ENCODE results near the gene NIPSNAP3A. TPM values are rescaled to one million over a fixed set of nuclear protein-coding genes. Genes with fewer than 3 reads are reported as not detected.

NIPSNAP3A gene
- total RNA-seq, 1 experiment from 2014 or later = 6.9 TPM

DNA sequence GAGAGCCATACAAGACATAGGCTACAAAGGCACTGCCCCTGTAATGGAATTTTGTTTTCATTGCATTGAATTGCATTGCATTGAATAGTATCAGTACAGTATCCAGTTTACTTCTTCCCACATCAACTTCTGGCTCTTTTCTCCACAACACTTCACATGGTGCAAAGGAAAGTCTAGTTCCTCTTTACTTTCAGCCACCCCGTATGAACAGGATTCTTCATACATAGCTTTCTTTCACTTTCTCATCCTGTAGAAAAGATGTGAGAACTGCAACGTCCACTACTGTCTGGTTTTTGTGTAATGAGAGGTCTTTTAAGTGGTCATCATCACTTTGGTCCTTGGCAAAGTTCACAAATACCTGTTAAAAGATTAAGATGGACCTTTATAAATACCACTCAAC is 36.6 kb downstream of the NIPSNAP3A start:
- Histone ChIP-seq H4K20me1 (ENCODE audit: insufficient read depth) (no peaks in the 10 kb centered on the region), H3K9me2 (ENCODE audit: insufficient read depth) (no peaks in the 10 kb centered on the region), H2AFZ (ENCODE audit: low read depth, low read length, poor library complexity, severe bottlenecking) (no peak overlapping the region), H3K27ac (ENCODE audit: low read depth, low read length) (no peak overlapping the region), H3K36me3 (ENCODE audit: control insufficient read depth in 1 of 2, insufficient read depth in 2 of 2, low read length in 2 of 2) (no peaks in the 10 kb centered on the region), H3K4me1 (ENCODE audit: control insufficient read depth in 1 of 2, insufficient read depth in 2 of 2, low read length in 2 of 2) (no peaks in the 10 kb centered on the region), H3K4me3 (replicated peaks in 1 of 2; ENCODE audit: low read depth in 1 of 2, low read length in 2 of 2) (no peak overlapping the region), H3K4me2 (ENCODE audit: low read length) (no peak overlapping the region), H3K27me3 (ENCODE audit: insufficient read depth, low read length) (no peaks in the 10 kb centered on the region), H3K9ac (ENCODE audit: low read length) (no peak overlapping the region), H3K9me3 (ENCODE audit: control insufficient read depth in 1 of 2, insufficient read depth in 1 of 2, low read depth in 1 of 2, low read length in 2 of 2) (no peaks in the 10 kb centered on the region), H3K79me2 (ENCODE audit: insufficient read depth, low read length) (no peaks in the 10 kb centered on the region)
- no TSS peak for BruUV-seq (replicated peaks)
- intact Hi-C loops (cut with micrococcal nuclease) = loop anchor here (10.0 kb wide), 1 partner anchor 751 kb away; no protein-coding TSS in a partner anchor
- ChIA-PET RAD21 (ENCODE audit: low non-redundant PET in 1 of 2, low total read pairs in 2 of 2, uncharacterized antibody in 2 of 2, unreplicated experiment in 2 of 2) (no interaction called here), POLR2A (no interaction called here), CTCF (no interaction called here)
- TF ChIP-seq, protein P1, sequence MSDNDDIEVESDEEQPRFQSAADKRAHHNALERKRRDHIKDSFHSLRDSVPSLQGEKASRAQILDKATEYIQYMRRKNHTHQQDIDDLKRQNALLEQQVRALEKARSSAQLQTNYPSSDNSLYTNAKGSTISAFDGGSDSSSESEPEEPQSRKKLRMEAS (IDR thresholded peaks at IDR 0.05) = no peak
- TF ChIP-seq CEBPB (IDR thresholded peaks at IDR 0.05; ENCODE audit: low read depth) (no peak), SIN3A (IDR thresholded peaks at IDR 0.05; ENCODE audit: low read depth) (no peak), EZH2phosphoT487 (IDR thresholded peaks at IDR 0.05; ENCODE audit: borderline replicate concordance) (no peak), JUND (IDR thresholded peaks at IDR 0.05) (no peak), SRF (IDR thresholded peaks at IDR 0.05; ENCODE audit: low read depth) (no peak), FOSL1 (IDR thresholded peaks at IDR 0.05; ENCODE audit: low read depth) (no peak), ELF1 (IDR thresholded peaks at IDR 0.05; ENCODE audit: borderline replicate concordance, low read depth) (no peak), SP1 (IDR thresholded peaks at IDR 0.05; ENCODE audit: low read depth) (no peak), TCF7L2 (IDR thresholded peaks at IDR 0.05; ENCODE audit: borderline replicate concordance, extremely low read depth, insufficient read depth, insufficient read length) (no peak), POLR2A (IDR thresholded peaks at IDR 0.05; ENCODE audit: borderline replicate concordance, extremely low read depth, insufficient read depth, insufficient read length) (no peak), ZFX (IDR thresholded peaks at IDR 0.05) (no peak)
- TF ChIP-seq, protein P2, sequence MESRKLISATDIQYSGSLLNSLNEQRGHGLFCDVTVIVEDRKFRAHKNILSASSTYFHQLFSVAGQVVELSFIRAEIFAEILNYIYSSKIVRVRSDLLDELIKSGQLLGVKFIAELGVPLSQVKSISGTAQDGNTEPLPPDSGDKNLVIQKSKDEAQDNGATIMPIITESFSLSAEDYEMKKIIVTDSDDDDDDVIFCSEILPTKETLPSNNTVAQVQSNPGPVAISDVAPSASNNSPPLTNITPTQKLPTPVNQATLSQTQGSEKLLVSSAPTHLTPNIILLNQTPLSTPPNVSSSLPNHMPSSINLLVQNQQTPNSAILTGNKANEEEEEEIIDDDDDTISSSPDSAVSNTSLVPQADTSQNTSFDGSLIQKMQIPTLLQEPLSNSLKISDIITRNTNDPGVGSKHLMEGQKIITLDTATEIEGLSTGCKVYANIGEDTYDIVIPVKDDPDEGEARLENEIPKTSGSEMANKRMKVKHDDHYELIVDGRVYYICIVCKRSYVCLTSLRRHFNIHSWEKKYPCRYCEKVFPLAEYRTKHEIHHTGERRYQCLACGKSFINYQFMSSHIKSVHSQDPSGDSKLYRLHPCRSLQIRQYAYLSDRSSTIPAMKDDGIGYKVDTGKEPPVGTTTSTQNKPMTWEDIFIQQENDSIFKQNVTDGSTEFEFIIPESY (IDR thresholded peaks at IDR 0.05; ENCODE audit: extremely low read depth, insufficient replicate concordance, low read length) = no peak
- TF ChIP-seq, protein P3, sequence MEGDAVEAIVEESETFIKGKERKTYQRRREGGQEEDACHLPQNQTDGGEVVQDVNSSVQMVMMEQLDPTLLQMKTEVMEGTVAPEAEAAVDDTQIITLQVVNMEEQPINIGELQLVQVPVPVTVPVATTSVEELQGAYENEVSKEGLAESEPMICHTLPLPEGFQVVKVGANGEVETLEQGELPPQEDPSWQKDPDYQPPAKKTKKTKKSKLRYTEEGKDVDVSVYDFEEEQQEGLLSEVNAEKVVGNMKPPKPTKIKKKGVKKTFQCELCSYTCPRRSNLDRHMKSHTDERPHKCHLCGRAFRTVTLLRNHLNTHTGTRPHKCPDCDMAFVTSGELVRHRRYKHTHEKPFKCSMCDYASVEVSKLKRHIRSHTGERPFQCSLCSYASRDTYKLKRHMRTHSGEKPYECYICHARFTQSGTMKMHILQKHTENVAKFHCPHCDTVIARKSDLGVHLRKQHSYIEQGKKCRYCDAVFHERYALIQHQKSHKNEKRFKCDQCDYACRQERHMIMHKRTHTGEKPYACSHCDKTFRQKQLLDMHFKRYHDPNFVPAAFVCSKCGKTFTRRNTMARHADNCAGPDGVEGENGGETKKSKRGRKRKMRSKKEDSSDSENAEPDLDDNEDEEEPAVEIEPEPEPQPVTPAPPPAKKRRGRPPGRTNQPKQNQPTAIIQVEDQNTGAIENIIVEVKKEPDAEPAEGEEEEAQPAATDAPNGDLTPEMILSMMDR (IDR thresholded peaks at IDR 0.05 in 2 of 3, conservative IDR thresholded peaks at IDR 0.05 in 1 of 3; ENCODE audit: borderline replicate concordance in 1 of 3, insufficient read depth in 1 of 3, low read depth in 2 of 3, low read length in 2 of 3) = no peak
- TF ChIP-seq, protein P4, sequence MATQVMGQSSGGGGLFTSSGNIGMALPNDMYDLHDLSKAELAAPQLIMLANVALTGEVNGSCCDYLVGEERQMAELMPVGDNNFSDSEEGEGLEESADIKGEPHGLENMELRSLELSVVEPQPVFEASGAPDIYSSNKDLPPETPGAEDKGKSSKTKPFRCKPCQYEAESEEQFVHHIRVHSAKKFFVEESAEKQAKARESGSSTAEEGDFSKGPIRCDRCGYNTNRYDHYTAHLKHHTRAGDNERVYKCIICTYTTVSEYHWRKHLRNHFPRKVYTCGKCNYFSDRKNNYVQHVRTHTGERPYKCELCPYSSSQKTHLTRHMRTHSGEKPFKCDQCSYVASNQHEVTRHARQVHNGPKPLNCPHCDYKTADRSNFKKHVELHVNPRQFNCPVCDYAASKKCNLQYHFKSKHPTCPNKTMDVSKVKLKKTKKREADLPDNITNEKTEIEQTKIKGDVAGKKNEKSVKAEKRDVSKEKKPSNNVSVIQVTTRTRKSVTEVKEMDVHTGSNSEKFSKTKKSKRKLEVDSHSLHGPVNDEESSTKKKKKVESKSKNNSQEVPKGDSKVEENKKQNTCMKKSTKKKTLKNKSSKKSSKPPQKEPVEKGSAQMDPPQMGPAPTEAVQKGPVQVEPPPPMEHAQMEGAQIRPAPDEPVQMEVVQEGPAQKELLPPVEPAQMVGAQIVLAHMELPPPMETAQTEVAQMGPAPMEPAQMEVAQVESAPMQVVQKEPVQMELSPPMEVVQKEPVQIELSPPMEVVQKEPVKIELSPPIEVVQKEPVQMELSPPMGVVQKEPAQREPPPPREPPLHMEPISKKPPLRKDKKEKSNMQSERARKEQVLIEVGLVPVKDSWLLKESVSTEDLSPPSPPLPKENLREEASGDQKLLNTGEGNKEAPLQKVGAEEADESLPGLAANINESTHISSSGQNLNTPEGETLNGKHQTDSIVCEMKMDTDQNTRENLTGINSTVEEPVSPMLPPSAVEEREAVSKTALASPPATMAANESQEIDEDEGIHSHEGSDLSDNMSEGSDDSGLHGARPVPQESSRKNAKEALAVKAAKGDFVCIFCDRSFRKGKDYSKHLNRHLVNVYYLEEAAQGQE (IDR thresholded peaks at IDR 0.05; ENCODE audit: low read depth) = no peak
- TF ChIP-seq, protein P5, sequence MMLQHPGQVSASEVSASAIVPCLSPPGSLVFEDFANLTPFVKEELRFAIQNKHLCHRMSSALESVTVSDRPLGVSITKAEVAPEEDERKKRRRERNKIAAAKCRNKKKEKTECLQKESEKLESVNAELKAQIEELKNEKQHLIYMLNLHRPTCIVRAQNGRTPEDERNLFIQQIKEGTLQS (IDR thresholded peaks at IDR 0.05) = no peak
- DNase-seq (ENCODE audit: low read depth, low spot score) (no peak), ATAC-seq (no peak)

Data from HCT116 (cell line).